ENCODE measurements around the gene NAT16.
"Not testable (repeated sequence)": the region's sequence is repeated elsewhere in the genome, so short reads cannot be mapped to it uniquely, and the experiment has no call there.

Gene NAT16

DNA sequence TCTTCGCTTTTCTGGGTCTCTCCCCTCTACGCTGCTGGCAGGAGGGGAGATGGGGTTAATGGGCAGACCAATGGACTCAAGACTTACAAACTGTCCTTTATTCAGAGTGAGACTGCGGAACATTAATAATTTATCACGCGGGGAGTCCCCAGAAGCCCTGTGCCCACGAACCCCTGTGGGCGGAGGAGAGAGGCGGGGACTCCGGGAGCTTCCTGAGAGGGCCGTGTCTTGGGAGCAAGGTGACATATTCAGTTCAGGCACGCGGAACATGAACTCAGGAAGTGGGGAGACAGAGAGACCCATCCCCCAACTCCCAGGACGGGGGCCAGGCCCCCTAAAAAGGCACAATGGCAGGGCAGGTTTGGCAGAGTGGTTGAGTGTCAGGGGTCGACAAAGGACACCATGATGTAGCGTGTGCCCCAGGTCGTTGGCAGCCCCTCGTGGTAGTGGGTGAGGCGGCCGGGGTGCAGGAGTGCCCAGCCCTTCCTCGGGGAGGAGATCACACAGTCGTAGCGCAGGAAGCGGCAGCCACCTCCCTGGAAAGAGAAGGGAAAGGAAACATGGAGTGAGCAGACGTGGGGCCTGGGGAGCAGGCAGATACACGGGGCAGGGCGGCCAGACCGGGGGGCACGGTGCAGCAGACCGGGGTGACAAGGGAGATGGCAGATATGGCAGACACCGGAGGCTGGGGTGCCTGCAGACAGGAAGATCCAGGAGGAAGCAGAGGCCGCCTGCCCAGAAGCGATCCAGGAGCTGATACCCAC lies 26.0 kb upstream of the NAT16 start:
- no peaks in the 10 kb centered on the region for H3K4me1 ChIP-seq (ENCODE audit: low read depth, poor library complexity, severe bottlenecking)
- no peaks in the 10 kb centered on the region for H4K20me1 ChIP-seq (ENCODE audit: insufficient read depth)
- TF ChIP-seq, protein P1, sequence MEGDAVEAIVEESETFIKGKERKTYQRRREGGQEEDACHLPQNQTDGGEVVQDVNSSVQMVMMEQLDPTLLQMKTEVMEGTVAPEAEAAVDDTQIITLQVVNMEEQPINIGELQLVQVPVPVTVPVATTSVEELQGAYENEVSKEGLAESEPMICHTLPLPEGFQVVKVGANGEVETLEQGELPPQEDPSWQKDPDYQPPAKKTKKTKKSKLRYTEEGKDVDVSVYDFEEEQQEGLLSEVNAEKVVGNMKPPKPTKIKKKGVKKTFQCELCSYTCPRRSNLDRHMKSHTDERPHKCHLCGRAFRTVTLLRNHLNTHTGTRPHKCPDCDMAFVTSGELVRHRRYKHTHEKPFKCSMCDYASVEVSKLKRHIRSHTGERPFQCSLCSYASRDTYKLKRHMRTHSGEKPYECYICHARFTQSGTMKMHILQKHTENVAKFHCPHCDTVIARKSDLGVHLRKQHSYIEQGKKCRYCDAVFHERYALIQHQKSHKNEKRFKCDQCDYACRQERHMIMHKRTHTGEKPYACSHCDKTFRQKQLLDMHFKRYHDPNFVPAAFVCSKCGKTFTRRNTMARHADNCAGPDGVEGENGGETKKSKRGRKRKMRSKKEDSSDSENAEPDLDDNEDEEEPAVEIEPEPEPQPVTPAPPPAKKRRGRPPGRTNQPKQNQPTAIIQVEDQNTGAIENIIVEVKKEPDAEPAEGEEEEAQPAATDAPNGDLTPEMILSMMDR (conservative IDR thresholded peaks at IDR 0.05; ENCODE audit: low read depth, low read length), result no peak
- H3K36me3 ChIP-seq (ENCODE audit: insufficient read depth), result no peaks in the 10 kb centered on the region
- no peak overlapping the region for H3K4me2 ChIP-seq
- no peak overlapping the region for H3K9ac ChIP-seq
- no peaks in the 10 kb centered on the region for H3K79me2 ChIP-seq (ENCODE audit: insufficient read depth, low read depth)
- H3K27ac ChIP-seq, result no peak overlapping the region
- peaks cover 28% of the 10 kb centered on the region for H3K27me3 ChIP-seq (ENCODE audit: insufficient read depth, low read depth)
- H3K4me3 ChIP-seq (IDR thresholded peaks at IDR 0.05; ENCODE audit: insufficient read depth, low read depth, low read length), result no peak overlapping the region
- no peak overlapping the region for H2AFZ ChIP-seq (ENCODE audit: low read depth)

DNA sequence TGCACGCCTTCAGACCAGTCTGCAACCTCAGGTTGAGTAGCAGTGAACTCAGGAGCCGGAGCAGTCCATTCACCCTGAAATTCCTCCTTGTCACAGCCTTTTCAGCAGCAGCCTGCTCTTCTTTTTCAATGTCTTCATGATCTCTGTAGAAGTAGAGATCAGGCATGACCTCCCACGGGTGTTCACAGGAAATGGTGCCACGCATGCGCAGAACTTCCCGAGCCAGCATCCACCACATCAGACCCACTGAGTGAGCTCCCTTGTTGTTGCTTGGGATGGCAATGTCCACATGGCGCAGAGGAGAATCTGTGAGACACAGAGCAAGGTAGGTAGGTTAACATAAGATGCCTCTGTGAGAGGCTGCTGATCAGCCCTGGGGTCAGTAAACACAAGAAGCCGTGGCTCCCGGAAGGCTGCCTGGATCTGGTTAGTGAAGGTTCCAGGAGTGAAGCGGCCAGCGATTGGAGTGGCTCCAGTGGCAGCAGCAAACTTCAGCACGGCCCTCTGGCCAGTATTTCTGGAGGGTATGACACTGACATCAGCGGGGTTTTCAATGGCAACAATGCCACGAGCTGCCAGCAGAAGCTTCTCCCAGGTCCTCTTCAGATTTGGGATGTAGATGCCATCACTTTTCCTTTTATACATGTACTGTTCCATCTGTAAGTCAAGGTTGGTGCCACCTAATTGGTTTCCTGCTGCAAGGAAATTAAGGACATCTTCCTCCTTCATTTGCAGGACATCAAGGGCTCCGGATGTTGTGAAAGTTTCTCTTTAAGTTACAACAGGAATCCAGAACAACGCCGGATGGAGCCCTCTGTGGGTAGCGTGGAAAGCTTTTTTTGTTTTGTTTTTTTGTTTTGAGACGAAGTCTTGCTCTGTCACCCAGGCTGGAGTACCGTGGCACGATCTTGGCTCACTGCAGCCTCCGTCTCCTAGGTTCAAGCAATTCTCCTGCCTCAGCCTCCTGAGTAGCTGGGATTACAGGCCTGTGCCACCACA lies 23.9 kb upstream of the NAT16 start:
- H3K9ac ChIP-seq; H3K4me3 ChIP-seq (IDR thresholded peaks at IDR 0.05; ENCODE audit: insufficient read depth, low read depth, low read length); H3K4me1 ChIP-seq (ENCODE audit: low read depth, poor library complexity, severe bottlenecking); H3K4me2 ChIP-seq; H3K36me3 ChIP-seq (ENCODE audit: insufficient read depth); H3K27ac ChIP-seq; H4K20me1 ChIP-seq (ENCODE audit: insufficient read depth); H3K79me2 ChIP-seq (ENCODE audit: insufficient read depth, low read depth); H2AFZ ChIP-seq (ENCODE audit: low read depth): not testable (repeated sequence)
- peaks cover 41% of the 10 kb centered on the region for H3K27me3 ChIP-seq (ENCODE audit: insufficient read depth, low read depth)

DNA sequence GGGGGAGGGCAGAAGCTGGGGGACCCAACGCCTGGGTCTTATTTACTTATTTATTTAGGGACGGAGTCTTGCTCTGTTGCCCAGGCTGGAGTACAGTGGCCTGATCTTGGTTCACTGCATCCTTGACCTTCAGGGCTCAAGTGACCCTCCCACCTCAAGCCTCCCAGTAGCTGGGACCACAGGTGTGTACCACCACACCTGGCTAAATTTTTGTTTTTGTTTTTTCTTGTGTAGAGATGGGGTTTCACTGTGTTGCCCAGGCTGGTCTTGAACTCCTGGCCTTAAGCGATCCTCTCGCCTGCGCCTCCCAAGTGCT lies 22.5 kb upstream of the NAT16 start:
- Histone ChIP-seq H3K4me1 (ENCODE audit: low read depth, poor library complexity, severe bottlenecking) (no peaks in the 10 kb centered on the region), H3K9ac (no peak overlapping the region), H3K4me3 (IDR thresholded peaks at IDR 0.05; ENCODE audit: insufficient read depth, low read depth, low read length) (no peak overlapping the region), H2AFZ (ENCODE audit: low read depth) (no peak overlapping the region), H4K20me1 (ENCODE audit: insufficient read depth) (no peaks in the 10 kb centered on the region), H3K4me2 (no peak overlapping the region), H3K36me3 (ENCODE audit: insufficient read depth) (no peaks in the 10 kb centered on the region), H3K79me2 (ENCODE audit: insufficient read depth, low read depth) (no peaks in the 10 kb centered on the region), H3K27me3 (ENCODE audit: insufficient read depth, low read depth) (peaks cover 47% of the 10 kb centered on the region), H3K27ac (no peak overlapping the region)
- TF ChIP-seq, protein P1 (conservative IDR thresholded peaks at IDR 0.05; ENCODE audit: low read depth, low read length), result no peak

DNA sequence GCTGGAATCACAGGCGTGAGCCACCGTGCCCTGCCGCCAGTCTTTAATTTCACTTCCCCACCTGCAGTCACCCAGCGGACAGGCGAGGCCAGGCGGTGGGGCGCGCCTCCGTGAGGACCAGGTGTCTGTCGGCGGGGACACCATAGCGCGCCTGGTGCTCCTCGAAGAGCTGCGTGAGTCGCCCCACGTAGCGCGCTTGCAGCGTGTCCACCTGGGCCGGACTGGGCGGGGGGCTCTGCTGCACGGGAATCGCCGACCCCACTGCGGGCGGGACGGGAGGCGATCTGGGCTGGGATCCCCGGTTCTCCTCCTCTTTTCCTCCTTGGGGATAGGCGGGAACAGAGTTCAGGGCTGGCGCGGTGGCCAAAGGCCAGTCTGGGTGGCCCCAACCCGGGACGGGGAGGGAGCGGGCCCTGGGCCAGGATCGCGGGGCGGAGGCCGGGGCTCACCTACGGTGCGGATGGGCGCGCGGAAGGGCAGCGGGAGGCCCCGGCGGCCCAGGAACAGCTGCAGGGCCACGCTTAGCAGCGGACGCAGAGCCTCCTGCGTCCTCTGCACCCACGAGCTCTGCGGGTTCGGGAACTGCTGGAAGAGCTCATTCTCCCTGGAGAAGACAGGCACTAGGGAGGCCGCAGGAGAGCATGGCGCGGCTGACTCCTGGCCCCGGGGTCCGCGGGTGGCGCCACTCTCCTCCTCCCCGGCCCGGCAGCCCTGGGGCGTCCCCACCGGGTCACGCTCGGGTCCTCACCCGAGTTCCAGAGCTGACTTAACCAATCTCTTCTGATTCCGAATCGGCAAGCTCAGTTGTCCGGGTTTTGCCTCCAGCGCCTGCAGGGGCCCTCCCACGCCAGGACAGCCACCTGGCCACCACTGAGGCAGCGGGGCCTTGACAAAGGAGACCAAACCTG lies 21.9 kb upstream of the NAT16 start:
- Histone ChIP-seq H3K27ac (no peak overlapping the region), H4K20me1 (ENCODE audit: insufficient read depth) (no peaks in the 10 kb centered on the region), H3K36me3 (ENCODE audit: insufficient read depth) (no peaks in the 10 kb centered on the region), H3K9ac (no peak overlapping the region), H3K27me3 (ENCODE audit: insufficient read depth, low read depth) (peaks cover 52% of the 10 kb centered on the region), H3K4me1 (ENCODE audit: low read depth, poor library complexity, severe bottlenecking) (no peaks in the 10 kb centered on the region), H3K4me3 (IDR thresholded peaks at IDR 0.05; ENCODE audit: insufficient read depth, low read depth, low read length) (no peak overlapping the region), H3K4me2 (no peak overlapping the region), H3K79me2 (ENCODE audit: insufficient read depth, low read depth) (no peaks in the 10 kb centered on the region), H2AFZ (ENCODE audit: low read depth) (no peak overlapping the region)
- TF ChIP-seq, protein P1 (conservative IDR thresholded peaks at IDR 0.05; ENCODE audit: low read depth, low read length), result no peak
